Stimulated activated CD4-positive, alpha-beta T cell treated with anti-CD3 and anti-CD28 coated beads, Interleukin-2, amount 100 ng/mL, for 4 hours (primary cell): ENCODE data around the gene PANK4.
"Not testable (repeated sequence)": the region's sequence is repeated elsewhere in the genome, so short reads cannot be mapped to it uniquely, and the experiment has no call there.

Experiments
- DNase-seq: peaks from one replicate; pipeline ENCODE4 v3.0.0-alpha.2; 2020; ENCODE audit warnings: low read depth

PANK4 gene

GRCh38 chr1:2558861-2559260, 32.5 kb upstream of the PANK4 start:
- no peak for DNase-seq

GRCh38 chr1:2558420-2558819, 32.0 kb upstream of the PANK4 start:
- DNase-seq, result no peak

- DNase-seq, result no peak
These were observed 31.3 kb upstream of the PANK4 start for GRCh38 chr1:2557482-2558400.

GRCh38 chr1:2556678-2557481, 30.5 kb upstream of the PANK4 start:
- no peak for DNase-seq

- peak; percentile 70 for DNase-seq
These were observed 29.9 kb upstream of the PANK4 start, which contains the start of gene TNFRSF14 for GRCh38 chr1:2556277-2556677. Gene TNFRSF14, plus strand, starts transcription at chr1:2556371. Its CDS starts 294 bp downstream, at chr1:2556665.

- peak; percentile 48 for DNase-seq
These were observed 29.4 kb upstream of the PANK4 start for GRCh38 chr1:2555634-2556276.

GRCh38 chr1:2554621-2555387, 28.4 kb upstream of the PANK4 start:
- peak; percentile 29 for DNase-seq

- no peak for DNase-seq
These were observed 27.6 kb upstream of the PANK4 start for GRCh38 chr1:2553871-2554620.

- not testable (repeated sequence) for DNase-seq
These were observed 26.7 kb upstream of the PANK4 start for GRCh38 chr1:2553076-2553475.

GRCh38 chr1:2552189-2552588, 25.8 kb upstream of the PANK4 start:
- DNase-seq, result no peak

- not testable (repeated sequence) for DNase-seq
These were observed 25.1 kb upstream of the PANK4 start for GRCh38 chr1:2551544-2551943.

- not testable (repeated sequence) for DNase-seq
These were observed 24.0 kb upstream of the PANK4 start for GRCh38 chr1:2550309-2550861.

- not testable (repeated sequence) for DNase-seq
These were observed 23.1 kb upstream of the PANK4 start for GRCh38 chr1:2549367-2550029.

GRCh38 chr1:2548068-2548589, 21.7 kb upstream of the PANK4 start:
- peak; percentile 77 for DNase-seq

- no peak for DNase-seq
These were observed 21.0 kb upstream of the PANK4 start for GRCh38 chr1:2547210-2548067.

- peak; percentile 74 for DNase-seq
These were observed 20.3 kb upstream of the PANK4 start for GRCh38 chr1:2546515-2547209.

- DNase-seq, result peak; percentile 85
These were observed 19.5 kb upstream of the PANK4 start for GRCh38 chr1:2545754-2546514.
